Right lobe of liver (tissue), 6 donors: ENCODE data around the gene ANAPC2. TPM values are rescaled to one million over a fixed set of nuclear protein-coding genes. Genes with fewer than 3 reads are reported as not detected.
"Not testable (repeated sequence)": the region's sequence is repeated elsewhere in the genome, so short reads cannot be mapped to it uniquely, and the experiment has no call there.

Experiments
- ATAC-seq, 4 donors: fragments of 200-7000 bp; cut with Tn5 transposase; one replicate each; pipeline ENCODE4 v1.9.1; 2020; ENCODE audit warnings: mild to moderate bottlenecking in 4 of 4, moderate library complexity in 4 of 4
- DNase-seq, 3 donors: peaks; one replicate each; pipeline ENCODE4 v3.0.0-alpha.2; 2020
- H3K27ac ChIP-seq, 3 donors: fragments of 200-600 bp; one replicate each; pipeline ENCODE4 v1.8.0; 2022
- H3K27me3 ChIP-seq, 2 donors: fragments of 200-600 bp; one replicate each; pipeline ENCODE4 v1.8.0; 2022
- H3K36me3 ChIP-seq, 4 donors: fragments of 200-600 bp; sonication (generic) in 1 of 4; one replicate each; pipeline versions ENCODE4 v1.5.1 to v1.8.0; 2017 to 2022; ENCODE audit warnings: control low read depth in 1 of 4
- H3K4me1 ChIP-seq, 4 donors: fragments of 200-600 bp; sonication (generic) in 1 of 4; one replicate each; pipeline versions ENCODE4 v1.5.1 to v1.8.0; 2017 to 2022; ENCODE audit warnings: control low read depth in 1 of 4
- H3K4me3 ChIP-seq, 3 donors: fragments of 200-600 bp; one replicate each; pipeline ENCODE4 v1.8.0; 2022
- H3K9me3 ChIP-seq, 4 donors: fragments of 200-600 bp; sonication (generic) in 1 of 4; one replicate each; pipeline versions ENCODE4 v1.5.1 to v1.8.0; 2017 to 2022; ENCODE audit warnings: control low read depth in 1 of 4
- CTCF ChIP-seq, 4 donors: fragments of 200-600 bp in 3 of 4; fragments of 450-650 bp in 1 of 4; IDR thresholded peaks; one replicate each; pipeline versions ENCODE4 v1.5.1 to v1.8.0; 2016 to 2022; ENCODE audit warnings: antibody characterized with exemption in 4 of 4, mild to moderate bottlenecking in 2 of 4
- POLR2A ChIP-seq: fragments of 450-650 bp; IDR thresholded peaks from one replicate; pipeline ENCODE4 v1.6.1; 2017; ENCODE audit warnings: antibody characterized with exemption, mild to moderate bottlenecking
- WGBS: methylation state at CpG from one replicate; pipeline ENCODE4 v1.1.6; 2018; ENCODE audit warnings: low coverage, low lambda C conversion rate; ENCODE audit not compliant: insufficient coverage; ENCODE audit errors: missing lambda C conversion rate; 5-methylcytosine and 5-hydroxymethylcytosine counted together
- intact Hi-C, 2 donors: fragments of 100-400 bp; cut with DNase I; formaldehyde crosslinking; loops; one replicate each; pipeline versions ENCODE4 v1.11.2 to v1.14.1; 2022
- total RNA-seq, 6 experiments: library from RNA; depleted of rRNA in 2 of 6; stranded (reverse); fragments of >200 nt in 2 of 6; fragmentation: NEBNext Ultra II Directional in 3 of 6; extraction: Animal tissue kit (Norgen Biotek cat#: 25700) in 3 of 6; gene quantifications; one replicate each; pipeline versions ENCODE4 v1.1.0 to v1.2.4, GENCODE V29; 2016 to 2023
- donor health status: DM: no; HTN: yes; CAD: no.
- donor health status: DM: no; HTN: no; CAD: no.
- donor health status: DM: no; HTN: no; CAD: no.
- donor health status: DM: no; HTN: yes; CAD: no.
- donor health status: DM: no; HTN: yes; CAD: no.

Gene ANAPC2
- total RNA-seq, 6 experiments from 2014 or later = 16.1 to 36.5 (median 27.9) TPM

GRCh38 chr9:137136881-137137607, 51.3 kb downstream of the ANAPC2 start:
- TF ChIP-seq POLR2A (no peak), CTCF (IDR thresholded peaks at IDR 0.05) (no peak)
- ATAC-seq = no peak

GRCh38 chr9:137136261-137136880, 52.0 kb downstream of the ANAPC2 start:
- Histone ChIP-seq H3K36me3 (no peaks in the 10 kb centered on the region), H3K4me3 (no peak overlapping the region), H3K27me3 (peaks cover 0 to 10% of the 10 kb centered on the region in 2 donors), H3K9me3 (no peaks in the 10 kb centered on the region), H3K27ac (no peak overlapping the region), H3K4me1 (no peaks in the 10 kb centered on the region)
- no peak for DNase-seq
- ATAC-seq = no peak
- no peak for TF ChIP-seq POLR2A
- no peak for TF ChIP-seq CTCF (IDR thresholded peaks at IDR 0.05)
- WGBS = 0% methylated on average over 2 of the region's 27 CpGs
- intact Hi-C loops = no loop called here

More at GRCh38 chr9:137136881-137137607, 51.3 kb downstream of the ANAPC2 start:
- intact Hi-C loops = no loop called here
- no peaks in the 10 kb centered on the region for H3K4me1 ChIP-seq
- no peak for DNase-seq
- H3K27ac ChIP-seq = no peak overlapping the region
- no peaks in the 10 kb centered on the region for H3K9me3 ChIP-seq
- WGBS = 68% methylated on average over 11 of the region's 23 CpGs
- H3K4me3 ChIP-seq = no peak overlapping the region
- H3K36me3 ChIP-seq = no peaks in the 10 kb centered on the region
- H3K27me3 ChIP-seq = peaks cover 0 to 10% of the 10 kb centered on the region in 2 donors

- ATAC-seq = not testable (repeated sequence)
Observed at GRCh38 chr9:137135154-137135553, 53.2 kb downstream of the ANAPC2 start.

GRCh38 chr9:137134191-137134590, 54.2 kb downstream of the ANAPC2 start:
- Histone ChIP-seq H3K27ac (no peak overlapping the region), H3K4me3 (no peak overlapping the region), H3K36me3 (no peaks in the 10 kb centered on the region), H3K9me3 (no peaks in the 10 kb centered on the region), H3K4me1 (no peaks in the 10 kb centered on the region), H3K27me3 (peaks cover 0 to 10% of the 10 kb centered on the region in 2 donors)
- TF ChIP-seq POLR2A (no peak), CTCF (IDR thresholded peaks at IDR 0.05) (no peak)
- intact Hi-C loops = no loop called here
- no peak for DNase-seq
- WGBS = 65% methylated on average over 4 of the region's 4 CpGs
- ATAC-seq = no peak

More at GRCh38 chr9:137135154-137135553, 53.2 kb downstream of the ANAPC2 start:
- H3K27me3 ChIP-seq, H3K27ac ChIP-seq, intact Hi-C loops, H3K4me1 ChIP-seq, H3K9me3 ChIP-seq, DNase-seq, H3K4me3 ChIP-seq, H3K36me3 ChIP-seq: not testable (repeated sequence)
- 64% methylated on average over 9 of the region's 9 CpGs for WGBS

- 8% methylated on average over 15 of the region's 58 CpGs for WGBS
- no peak for ATAC-seq
- Histone ChIP-seq H3K27ac (peak overlapping the region in 1 of 3 donors; percentile 37), H3K4me3 (peak overlapping the region; percentile 72 to 87 (median 82)), H3K36me3 (no peaks in the 10 kb centered on the region), H3K9me3 (no peaks in the 10 kb centered on the region), H3K27me3 (no peaks in the 10 kb centered on the region), H3K4me1 (peaks cover 0 to 15% (median 4%) of the 10 kb centered on the region in 4 donors)
- TF ChIP-seq CTCF (IDR thresholded peaks at IDR 0.05) (no peak), POLR2A (no peak)
- intact Hi-C loops = no loop called here
- DNase-seq = no peak
Observed at GRCh38 chr9:137130176-137130755, 58.1 kb downstream of the ANAPC2 start.
